Smooth muscle cell (in vitro differentiated cells): ENCODE measurements around the gene KXD1. TPM values are rescaled to one million over a fixed set of nuclear protein-coding genes. Genes with fewer than 3 reads are reported as not detected.
"Not testable (repeated sequence)": the region's sequence is repeated elsewhere in the genome, so short reads cannot be mapped to it uniquely, and the experiment has no call there.

ENCODE experiments used
- DNase-seq: peaks from one replicate; lab custom pipeline; 2025; ENCODE audit not compliant: unreplicated experiment; lab: John Stamatoyannopoulos, UW
- H2AFZ ChIP-seq: fragments of 200-600 bp; sonication (generic); 2 replicates; pipeline ENCODE4 v1.6.0; 2016; ENCODE audit warnings: antibody characterized with exemption, low read depth, mild to moderate bottlenecking
- H3F3A ChIP-seq: fragments of 200-600 bp; sonication (generic); 2 replicates; pipeline ENCODE4 v1.6.0; 2017; ENCODE audit warnings: antibody characterized with exemption, low read depth
- H3K27ac ChIP-seq: fragments of 200-600 bp; sonication (generic); 2 replicates; pipeline ENCODE4 v1.5.1; 2016; ENCODE audit warnings: low read depth, mild to moderate bottlenecking
- H3K27me3 ChIP-seq: fragments of 200-600 bp; sonication (generic); 2 replicates; pipeline ENCODE4 v1.6.1; 2016; ENCODE audit warnings: low read depth, mild to moderate bottlenecking
- H3K36me3 ChIP-seq: fragments of 200-600 bp; sonication (generic); 2 replicates; pipeline ENCODE4 v1.5.1; 2016; ENCODE audit warnings: low read depth
- H3K4me1 ChIP-seq: fragments of 200-600 bp; sonication (generic); 2 replicates; pipeline ENCODE4 v1.5.1; 2016; ENCODE audit warnings: low read depth
- H3K4me2 ChIP-seq: fragments of 200-600 bp; sonication (generic); 2 replicates; pipeline ENCODE4 v1.6.0; 2016; ENCODE audit warnings: mild to moderate bottlenecking
- H3K4me3 ChIP-seq: fragments of 200-600 bp; sonication (generic); 2 replicates; pipeline ENCODE4 v1.5.1; 2016; ENCODE audit warnings: mild to moderate bottlenecking
- H3K79me2 ChIP-seq: fragments of 200-600 bp; sonication (generic); 2 replicates; pipeline ENCODE4 v1.6.0; 2016; ENCODE audit warnings: low read depth, mild to moderate bottlenecking
- H3K9ac ChIP-seq: fragments of 200-600 bp; sonication (generic); 2 replicates; pipeline ENCODE4 v1.6.0; 2016; ENCODE audit warnings: low read depth
- H3K9me3 ChIP-seq: fragments of 200-600 bp; sonication (generic); replicated peaks from 2 replicates; pipeline ENCODE4 v1.5.1; 2016; ENCODE audit warnings: low read depth
- H4K20me1 ChIP-seq: fragments of 200-600 bp; sonication (generic); 2 replicates; pipeline ENCODE4 v1.6.0; 2016; ENCODE audit warnings: low read depth
- CTCF ChIP-seq: fragments of 200-600 bp; sonication (generic); IDR thresholded peaks from 2 replicates; pipeline ENCODE4 v1.5.1; 2017; ENCODE audit warnings: borderline replicate concordance, mild to moderate bottlenecking, antibody characterized with exemption; ENCODE audit not compliant: insufficient read depth, poor library complexity, severe bottlenecking
- WGBS: methylation state at CpG from one replicate; pipeline ENCODE4 v1.1.7; 2016; ENCODE audit warnings: low lambda C conversion rate; 5-methylcytosine and 5-hydroxymethylcytosine counted together
- polyA plus RNA-seq: library from polyadenylated mRNA; unstranded; fragments of >200 nt; fragmentation: Nextera tagmentation; extraction: Ambion mirVana; gene quantifications from 2 replicates; pipeline ENCODE4 v1.2.1, GENCODE V29; 2016
- total RNA-seq: library from RNA; depleted of rRNA; stranded (reverse); fragments of >200 nt; gene quantifications from 2 replicates; pipeline ENCODE4 v1.2.3, GENCODE V29; 2014

KXD1 gene
- total and polyA plus RNA-seq, 2 experiments from 2014 or later, result 75.4 to 134 TPM

GRCh38 chr19:18521692-18522123 lies 36.0 kb upstream of the KXD1 start, which contains the start of gene ELL:
TSS of gene ELL (minus strand) at chr19:18522070. CDS start at chr19:18522055, 15 bp downstream.
- Histone ChIP-seq H3K4me1 (no peaks in the 10 kb centered on the region), H4K20me1 (peaks cover 34% of the 10 kb centered on the region), H2AFZ (no peak within 1 kb of the TSS), H3K4me2 (peak within 1 kb of the TSS; percentile 90), H3K4me3 (peak within 1 kb of the TSS; percentile 96), H3K27ac (peak within 1 kb of the TSS; percentile 99), H3K79me2 (peaks cover 46% of the 10 kb centered on the region), H3F3A (no peaks in the 10 kb centered on the region), H3K9me3 (no peaks in the 10 kb centered on the region), H3K9ac (peak within 1 kb of the TSS; percentile 100), H3K36me3 (no peaks in the 10 kb centered on the region), H3K27me3 (no peaks in the 10 kb centered on the region)
- DNase-seq, result no peak
- no peak for TF ChIP-seq CTCF
- 0% methylated on average over 35 of the region's 52 CpGs for WGBS

- Histone ChIP-seq H2AFZ (no peak overlapping the region), H3K27me3 (no peaks in the 10 kb centered on the region), H3K27ac (peak overlapping the region; percentile 99), H3F3A (no peaks in the 10 kb centered on the region), H4K20me1 (peaks cover 28% of the 10 kb centered on the region), H3K4me3 (peak overlapping the region; percentile 96), H3K79me2 (peaks cover 40% of the 10 kb centered on the region), H3K4me1 (no peaks in the 10 kb centered on the region), H3K9ac (peak overlapping the region; percentile 100), H3K4me2 (peak overlapping the region; percentile 74), H3K36me3 (no peaks in the 10 kb centered on the region), H3K9me3 (no peaks in the 10 kb centered on the region)
- no peak for TF ChIP-seq CTCF
- 2% methylated on average over 40 of the region's 51 CpGs for WGBS
- peak; percentile 100 for DNase-seq
These were observed 35.4 kb upstream of the KXD1 start for GRCh38 chr19:18522124-18522861.

GRCh38 chr19:18522862-18523440 lies 34.7 kb upstream of the KXD1 start:
- not testable (repeated sequence) for DNase-seq, H3K27me3 ChIP-seq, H2AFZ ChIP-seq, H3K9me3 ChIP-seq, H3K4me1 ChIP-seq, H3F3A ChIP-seq, H3K36me3 ChIP-seq, H3K9ac ChIP-seq
- peak overlapping the region; percentile 74 for H3K4me2 ChIP-seq
- H4K20me1 ChIP-seq, result peaks cover 22% of the 10 kb centered on the region
- peaks cover 34% of the 10 kb centered on the region for H3K79me2 ChIP-seq
- WGBS, result 90% methylated on average over 19 of the region's 19 CpGs
- H3K4me3 ChIP-seq, result peak overlapping the region; percentile 26
- peak overlapping the region; percentile 21 for H3K27ac ChIP-seq

- H3K36me3 ChIP-seq, result no peaks in the 10 kb centered on the region
- no peaks in the 10 kb centered on the region for H3F3A ChIP-seq
- peaks cover 13% of the 10 kb centered on the region for H4K20me1 ChIP-seq
- 85% methylated on average over 9 of the region's 9 CpGs for WGBS
- H3K9me3 ChIP-seq, result no peaks in the 10 kb centered on the region
- H3K4me2 ChIP-seq, result no peak overlapping the region
- H3K27ac ChIP-seq, result no peak overlapping the region
- H3K27me3 ChIP-seq, result no peaks in the 10 kb centered on the region
- no peak overlapping the region for H3K4me3 ChIP-seq
- H3K79me2 ChIP-seq, result peaks cover 25% of the 10 kb centered on the region
- DNase-seq, result no peak
- TF ChIP-seq CTCF, result no peak
- no peak overlapping the region for H2AFZ ChIP-seq
- no peak overlapping the region for H3K9ac ChIP-seq
- no peaks in the 10 kb centered on the region for H3K4me1 ChIP-seq
These were observed 33.8 kb upstream of the KXD1 start for GRCh38 chr19:18523841-18524240.
